GM19240 (cell line): ENCODE data around the gene HMCES.
"Not testable (repeated sequence)": the region's sequence is repeated elsewhere in the genome, so short reads cannot be mapped to it uniquely, and the experiment has no call there.

Experiments used
- DNase-seq: peaks from one replicate; pipeline ENCODE4 v3.0.0; 2011; ENCODE audit warnings: low spot score; ENCODE audit not compliant: insufficient read length

Gene HMCES

GRCh38 chr3:129257609-129258008, 21.1 kb upstream of the HMCES start:
- no peak for DNase-seq

- DNase-seq, result no peak
Observed at GRCh38 chr3:129259612-129260477, 18.8 kb upstream of the HMCES start.

GRCh38 chr3:129260606-129261005, 18.1 kb upstream of the HMCES start:
- no peak for DNase-seq

GRCh38 chr3:129261894-129262293, 16.8 kb upstream of the HMCES start:
- DNase-seq, result no peak

- no peak for DNase-seq
Observed at GRCh38 chr3:129263161-129263910, 15.3 kb upstream of the HMCES start.

GRCh38 chr3:129264994-129265393, 13.7 kb upstream of the HMCES start:
- DNase-seq, result not testable (repeated sequence)

DNA sequence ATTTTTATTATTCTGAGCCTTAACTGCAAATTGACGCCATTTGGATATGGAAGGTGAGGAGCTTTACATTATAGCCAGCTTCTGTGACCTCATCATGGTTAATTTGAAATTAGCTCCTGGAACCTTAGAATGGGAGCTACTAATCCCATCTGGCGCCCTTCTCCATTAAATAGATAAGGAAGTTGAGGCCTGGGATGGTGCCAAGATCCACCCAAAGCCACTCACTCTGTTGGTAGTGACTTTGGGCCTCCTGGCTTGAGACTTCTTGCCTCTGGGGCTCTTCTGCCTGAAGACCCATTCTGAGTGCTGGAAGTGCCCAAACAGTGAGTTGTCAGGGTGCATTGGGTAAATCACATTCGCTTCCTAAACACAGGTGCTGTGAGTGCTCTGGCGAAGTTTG, 12.0 kb upstream of the HMCES start:
- DNase-seq, result no peak

GRCh38 chr3:129268396-129268795, 10.3 kb upstream of the HMCES start:
- no peak for DNase-seq

- DNase-seq, result no peak
Observed at GRCh38 chr3:129271674-129272073, 7.0 kb upstream of the HMCES start.

DNA sequence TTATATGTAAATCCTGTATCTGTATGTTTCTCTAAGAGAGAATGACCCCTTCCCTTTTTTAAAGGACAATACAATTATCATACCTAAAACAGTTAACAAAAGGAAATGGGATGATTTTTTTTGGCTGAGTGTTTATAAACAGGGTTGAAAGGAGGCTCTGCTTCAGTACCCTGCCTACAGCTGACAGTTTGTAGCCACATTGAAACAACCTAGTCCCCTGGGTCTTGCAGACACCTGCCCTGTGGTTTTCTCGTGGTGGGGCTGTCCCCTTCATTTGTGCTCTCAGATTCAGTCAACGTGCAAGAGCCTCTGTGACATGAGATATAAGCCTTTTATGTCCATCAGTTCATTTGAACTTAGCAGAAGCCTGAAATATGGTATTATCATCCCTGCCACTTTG, 2.3 kb upstream of the HMCES start:
- peak; percentile 75 for DNase-seq

GRCh38 chr3:129277829-129278271, 820 bp upstream of the HMCES start:
- no peak for DNase-seq

- DNase-seq, result no peak
Observed at GRCh38 chr3:129278966-129279906, 566 bp downstream of the HMCES start.

- no peak for DNase-seq
Observed at GRCh38 chr3:129280183-129280582, 1.5 kb downstream of the HMCES start.

- no peak for DNase-seq
Observed at GRCh38 chr3:129281726-129282125, 3.1 kb downstream of the HMCES start.

GRCh38 chr3:129282727-129283327, 4.2 kb downstream of the HMCES start:
- DNase-seq, result peak; percentile 59

DNA sequence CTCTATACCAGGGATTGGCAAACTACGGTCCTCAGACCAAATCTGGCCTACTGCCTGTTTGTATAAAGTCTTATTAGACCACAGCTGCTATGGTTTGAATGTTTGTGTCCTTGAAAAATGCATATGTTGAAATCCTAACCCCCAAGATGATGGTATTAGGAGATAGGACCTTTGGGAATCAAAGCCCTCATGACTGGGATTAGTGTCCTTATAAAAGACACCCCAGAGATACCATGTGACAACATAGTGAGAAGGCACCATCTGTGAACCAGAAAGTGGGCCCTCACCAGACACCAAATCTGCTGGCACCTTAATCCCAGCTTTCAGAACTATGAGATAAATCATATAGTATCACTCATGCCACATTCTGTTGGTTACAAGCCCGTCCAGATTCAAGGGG, 7.4 kb downstream of the HMCES start:
- DNase-seq, result no peak

- no peak for DNase-seq
Observed at GRCh38 chr3:129288446-129288845, 9.8 kb downstream of the HMCES start.

GRCh38 chr3:129289201-129289921, 10.7 kb downstream of the HMCES start:
- DNase-seq, result no peak

DNA sequence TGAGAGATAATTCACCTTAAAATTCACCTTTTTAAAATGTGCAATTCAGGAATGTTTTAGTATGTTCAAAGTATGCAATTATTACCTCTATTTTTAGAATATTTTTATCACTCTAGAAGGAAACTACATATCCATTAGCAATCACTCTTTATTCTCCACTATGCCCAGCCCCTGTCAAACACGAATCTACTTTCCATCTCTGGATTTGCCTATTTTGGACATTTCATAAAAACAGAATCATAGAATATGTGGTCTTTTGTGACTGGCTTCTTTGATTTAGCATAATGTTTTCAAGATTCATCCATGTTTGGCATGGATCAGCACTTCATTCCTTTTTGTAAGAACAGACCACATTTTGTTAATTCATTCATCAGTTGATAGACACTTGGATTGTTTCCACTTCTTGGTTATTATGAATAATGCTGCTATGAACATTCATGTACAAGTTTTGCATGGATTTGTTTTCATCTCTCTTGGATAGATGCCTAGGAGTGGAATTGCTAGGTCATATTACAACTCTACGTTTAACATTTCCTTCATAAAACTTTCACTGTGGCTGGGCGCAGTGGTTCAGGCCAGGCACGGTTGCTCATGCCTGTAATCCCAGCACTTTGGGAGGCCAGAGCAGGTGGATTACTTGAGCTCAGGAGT, 12.7 kb downstream of the HMCES start:
- DNase-seq, result no peak

- no peak for DNase-seq
Observed at GRCh38 chr3:129295286-129295685, 16.6 kb downstream of the HMCES start.
